Anterior cingulate cortex (tissue), 58 donors: ENCODE results near the gene TCF12.

Experiments used
- DNase-seq, 58 donors: peaks; one replicate each; lab custom pipeline; 2025; lab: John Stamatoyannopoulos, UW

Gene TCF12

GRCh38 chr15:57038040-57038439 is 119.6 kb downstream of the TCF12 start:
- no peak for DNase-seq

- no peak for DNase-seq
These were observed 120.1 kb downstream of the TCF12 start for GRCh38 chr15:57038496-57038895.

- DNase-seq: peak in 1 of 58 donors; percentile 39
These were observed 123.0 kb downstream of the TCF12 start for GRCh38 chr15:57041416-57041815.

- no peak for DNase-seq
These were observed 125.7 kb downstream of the TCF12 start for GRCh38 chr15:57044072-57044702.

DNA sequence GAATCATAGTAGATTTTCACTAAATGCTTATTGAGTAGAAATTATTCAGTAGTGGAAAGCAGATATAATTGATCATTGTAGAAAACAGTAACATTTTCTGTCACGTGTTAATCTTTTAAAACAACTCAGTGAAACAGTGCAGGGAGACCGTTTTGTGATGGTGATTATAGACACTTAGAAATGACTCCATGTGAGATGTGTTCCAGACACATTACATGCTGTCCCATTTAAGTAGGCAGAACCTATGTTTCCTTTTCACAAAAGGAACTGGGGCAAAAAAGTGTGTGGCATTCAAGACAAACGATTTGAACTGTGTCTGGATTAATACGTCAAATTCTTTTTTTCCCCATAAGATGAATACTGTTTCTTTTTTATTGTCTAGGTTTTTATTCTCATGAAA is 126.5 kb downstream of the TCF12 start:
- DNase-seq: no peak

- DNase-seq: no peak
These were observed 127.4 kb downstream of the TCF12 start for GRCh38 chr15:57045741-57046382.

DNA sequence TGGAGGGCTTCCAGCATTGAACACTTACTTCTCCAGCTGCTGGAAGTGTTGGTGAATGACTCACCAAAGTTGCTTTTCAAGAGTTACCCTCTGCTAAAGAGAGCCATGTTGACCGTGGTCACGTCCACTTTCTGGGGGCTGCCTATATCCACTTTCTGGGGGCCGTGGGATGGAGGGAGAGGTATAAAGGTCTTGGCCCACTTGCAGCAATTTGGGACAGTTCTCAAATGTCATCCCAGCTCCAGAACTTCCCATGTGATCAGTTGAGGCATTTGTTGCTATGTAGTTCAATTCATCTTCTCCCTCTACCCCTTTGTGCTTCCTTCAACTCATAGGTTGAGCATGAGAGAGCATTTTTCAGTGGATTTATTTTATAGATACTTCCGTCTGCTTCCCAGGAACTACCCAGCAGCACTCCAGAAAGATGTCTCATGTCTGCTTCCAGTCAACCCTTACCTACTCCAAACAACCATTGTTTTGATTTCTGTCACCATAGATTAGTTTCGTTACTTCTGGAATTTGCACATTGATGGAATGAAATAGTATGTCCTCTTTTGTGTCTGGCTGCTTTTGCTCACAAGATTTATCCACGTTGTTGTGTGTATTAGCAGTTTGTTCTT is 130.6 kb downstream of the TCF12 start:
- DNase-seq: no peak

DNA sequence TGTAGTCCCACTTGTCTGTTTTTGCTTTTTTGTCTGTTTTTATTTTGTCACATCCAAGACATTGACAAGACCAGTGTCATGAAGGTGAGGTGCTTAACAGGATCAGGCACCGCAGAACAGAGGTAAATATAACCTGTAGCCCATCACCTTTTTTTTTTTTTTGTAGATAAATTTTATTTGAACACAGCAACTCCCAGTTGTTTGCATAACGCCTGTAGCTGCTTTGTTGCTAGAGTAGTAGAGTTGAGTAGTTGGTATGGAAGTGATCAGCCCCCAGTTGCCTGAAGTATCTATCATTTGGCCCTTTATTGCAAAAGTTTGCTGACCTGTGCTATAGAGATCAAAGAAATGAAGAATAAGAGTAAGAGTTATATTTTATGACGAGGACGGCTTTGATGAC is 135.0 kb downstream of the TCF12 start:
- no peak for DNase-seq

DNA sequence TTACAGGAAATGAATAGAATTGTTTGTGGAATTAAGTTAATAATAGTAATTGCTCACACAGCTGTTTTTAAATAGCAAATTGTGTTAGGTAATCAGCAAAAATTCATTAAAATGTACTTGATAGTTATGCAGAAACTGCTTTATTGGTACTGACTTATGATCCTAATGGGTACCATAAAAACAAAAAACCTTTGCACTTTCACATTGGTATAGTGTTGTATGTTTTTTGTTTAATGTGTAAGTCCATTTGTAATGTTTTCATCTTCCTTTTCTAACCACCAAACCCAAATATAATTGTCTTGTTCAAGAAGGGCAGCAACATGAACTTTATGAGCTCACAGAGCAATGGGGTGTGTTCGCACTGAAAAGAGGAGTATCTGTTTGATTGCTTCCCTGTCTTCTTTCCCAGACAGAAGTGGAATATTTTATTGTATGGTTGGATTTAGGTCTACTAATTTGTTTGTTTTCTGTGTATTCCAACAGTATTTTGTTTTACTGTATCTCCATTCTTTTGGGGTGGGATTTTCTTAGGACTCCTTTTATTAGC is 135.8 kb downstream of the TCF12 start:
- DNase-seq: no peak

GRCh38 chr15:57056357-57056756 is 137.9 kb downstream of the TCF12 start:
- DNase-seq: no peak

GRCh38 chr15:57057134-57057930 is 138.9 kb downstream of the TCF12 start:
- DNase-seq: no peak

DNA sequence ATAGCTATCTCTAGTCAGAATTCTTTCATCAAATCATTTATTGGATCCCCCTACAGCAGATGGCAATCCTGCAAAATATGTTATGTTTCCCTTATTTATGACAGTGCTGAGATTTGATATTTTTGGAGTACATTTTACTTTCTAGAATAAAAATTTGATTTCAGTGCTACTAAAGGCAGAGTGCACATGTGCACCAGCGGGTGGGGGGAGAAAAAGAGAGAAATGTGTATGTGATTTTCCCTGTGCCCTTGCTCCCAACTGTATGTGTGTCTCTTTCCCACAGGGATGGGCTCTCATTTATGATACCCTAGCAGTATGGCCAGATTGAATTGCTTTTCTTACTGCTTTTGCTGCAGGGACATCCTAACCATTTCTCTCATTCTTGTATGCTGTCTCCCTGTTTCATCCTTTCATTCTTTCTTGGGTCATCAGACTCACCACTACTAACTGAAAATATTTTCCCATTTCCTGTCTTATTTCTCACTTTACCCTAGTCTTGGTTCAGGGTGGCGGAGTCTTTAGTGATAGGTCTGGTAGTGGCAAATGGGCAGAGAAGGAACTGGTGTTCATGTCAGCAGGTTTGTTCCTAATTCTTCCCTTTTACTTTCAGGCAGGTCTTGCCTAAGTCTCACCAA is 140.7 kb downstream of the TCF12 start:
- no peak for DNase-seq

DNA sequence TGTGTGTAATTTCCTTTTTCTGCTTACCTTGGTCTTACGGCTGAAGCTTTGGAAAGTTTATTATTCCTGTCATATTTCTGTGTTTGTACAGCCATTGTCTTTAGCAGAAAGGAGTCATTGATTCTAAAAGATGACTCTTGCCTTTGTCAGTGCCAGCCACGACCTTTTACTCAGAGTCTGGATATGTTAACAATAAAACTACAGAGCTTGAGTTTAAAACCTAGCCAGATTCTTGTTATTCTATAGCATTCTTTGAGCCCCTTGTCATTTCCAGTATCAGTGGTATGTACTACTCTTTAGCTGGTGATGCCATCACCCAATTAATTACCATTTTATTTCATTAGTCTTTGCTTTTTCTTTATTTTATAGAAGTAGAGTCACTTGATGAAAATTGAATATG is 142.4 kb downstream of the TCF12 start:
- DNase-seq: peak in 9 of 58 donors; percentile 5 to 64 (median 39)

DNA sequence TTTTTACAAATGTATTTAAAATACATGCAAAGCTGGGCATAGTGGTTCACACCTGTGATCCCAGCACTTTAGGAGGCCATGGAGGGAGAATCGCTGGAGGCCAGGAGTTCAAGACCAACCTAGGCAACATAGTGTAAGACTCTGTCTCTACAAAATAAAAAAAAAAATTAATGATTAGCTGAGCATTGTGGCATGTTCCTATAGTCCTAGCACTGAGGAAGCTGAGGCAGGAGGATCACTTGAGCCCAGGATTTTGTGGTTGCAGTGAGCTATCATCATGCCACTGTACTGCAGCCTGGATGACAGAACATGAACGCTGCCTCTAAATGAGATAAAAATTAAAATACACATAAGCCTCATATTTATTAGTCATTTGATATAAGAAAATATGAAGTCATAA is 142.8 kb downstream of the TCF12 start:
- no peak for DNase-seq

DNA sequence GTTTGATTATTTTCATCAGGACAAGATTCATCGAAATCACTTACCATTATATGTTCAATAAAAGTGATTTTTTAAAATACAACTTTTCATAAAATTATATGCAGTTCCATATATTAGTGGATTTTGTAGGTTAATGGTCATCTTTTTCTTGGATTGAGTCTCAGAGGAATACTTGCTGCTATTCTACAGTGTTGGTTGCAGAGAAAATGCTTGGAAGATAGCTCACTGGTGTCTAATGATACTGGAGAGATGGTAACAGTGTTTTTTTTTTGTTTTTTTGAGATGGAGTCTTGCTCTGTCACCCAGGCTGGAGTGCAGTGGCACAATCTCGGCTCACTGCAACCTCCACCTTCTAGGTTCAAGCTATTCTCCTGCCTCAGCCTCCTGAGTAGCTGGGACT is 143.3 kb downstream of the TCF12 start:
- DNase-seq: no peak

GRCh38 chr15:57064033-57064432 is 145.6 kb downstream of the TCF12 start:
- no peak for DNase-seq

DNA sequence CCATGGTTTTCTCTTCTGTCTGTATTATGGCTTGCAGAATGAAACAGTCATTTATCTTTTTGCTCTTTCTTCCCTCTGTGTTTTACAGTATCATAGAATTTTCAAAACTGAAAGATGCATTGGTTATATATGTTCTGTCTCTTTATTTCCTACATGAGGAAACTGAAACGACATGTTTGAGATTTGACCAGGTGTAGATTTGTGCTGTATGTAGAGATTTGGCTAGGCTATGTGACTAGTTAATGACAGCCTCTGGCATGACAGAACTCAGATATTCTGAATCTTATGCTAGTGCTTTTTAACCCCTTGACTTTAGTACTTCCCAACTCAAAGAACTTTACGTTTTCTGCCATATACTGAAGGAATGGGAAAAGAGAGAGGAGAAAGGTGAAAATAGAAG is 151.0 kb downstream of the TCF12 start:
- no peak for DNase-seq

DNA sequence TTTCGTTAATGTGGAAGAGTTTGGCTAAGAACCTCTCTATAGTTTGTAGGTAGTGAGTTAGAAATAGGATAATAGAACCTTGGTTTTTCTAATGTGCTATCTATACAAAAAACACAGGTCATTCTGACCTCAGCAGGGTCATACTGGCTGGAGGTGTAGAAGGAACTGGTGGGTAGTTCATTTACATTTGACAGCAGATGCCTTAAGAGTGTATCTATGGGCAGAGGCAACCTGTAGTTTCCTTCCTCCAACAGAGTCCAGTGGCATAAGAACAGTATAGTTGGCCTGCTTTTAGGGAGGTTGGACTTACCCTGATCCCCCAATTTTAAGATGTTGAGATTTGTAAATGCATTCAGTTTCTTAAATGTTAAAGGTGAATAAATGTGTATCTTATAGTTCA is 152.2 kb downstream of the TCF12 start:
- no peak for DNase-seq

DNA sequence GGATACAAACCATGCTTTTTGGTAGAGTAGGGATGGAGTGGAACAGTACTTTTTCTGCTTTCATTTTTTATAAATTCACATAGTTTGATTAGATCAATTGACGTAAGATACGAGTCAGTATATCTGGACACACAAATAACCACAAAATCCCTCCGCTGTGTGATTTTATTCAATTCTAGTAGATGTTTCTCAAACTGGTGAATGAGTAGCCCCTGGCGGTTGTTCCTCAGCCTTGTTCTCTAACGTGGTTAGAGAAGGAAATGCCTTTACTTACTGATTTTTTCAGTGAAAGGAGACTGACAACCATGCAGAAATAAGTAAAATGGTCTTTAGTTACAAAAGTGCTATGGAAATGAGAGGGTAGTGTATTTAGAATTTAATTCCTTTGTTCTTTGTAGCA is 161.0 kb downstream of the TCF12 start:
- peak in 16 of 58 donors; percentile 2 to 64 (median 18) for DNase-seq

GRCh38 chr15:57079931-57080620 is 161.6 kb downstream of the TCF12 start:
- DNase-seq: peak in 1 of 58 donors; percentile 19
